ENCODE results near the gene TMCO4. TPM values are rescaled to one million over a fixed set of nuclear protein-coding genes. Genes with fewer than 3 reads are reported as not detected.
A peak's percentile ranks its signal among the peaks of the same experiment; 100 is the strongest.

TMCO4 gene
- total RNA-seq, 1 donor from 2014 or later = 13.0 TPM

GRCh38 chr1:19811206-19811851 lies 11.6 kb upstream of the TMCO4 start:
- DNase-seq (ENCODE audit: low read depth) = no peak
- Histone ChIP-seq H3K27me3 (ENCODE audit: control insufficient read depth, insufficient read depth, low read length) (no peaks in the 10 kb centered on the region), H3K36me3 (ENCODE audit: control insufficient read depth, insufficient read depth, low read length) (no peaks in the 10 kb centered on the region), H3K4me3 (ENCODE audit: low read depth, low read length) (no peak overlapping the region)
- TF ChIP-seq, protein P1, sequence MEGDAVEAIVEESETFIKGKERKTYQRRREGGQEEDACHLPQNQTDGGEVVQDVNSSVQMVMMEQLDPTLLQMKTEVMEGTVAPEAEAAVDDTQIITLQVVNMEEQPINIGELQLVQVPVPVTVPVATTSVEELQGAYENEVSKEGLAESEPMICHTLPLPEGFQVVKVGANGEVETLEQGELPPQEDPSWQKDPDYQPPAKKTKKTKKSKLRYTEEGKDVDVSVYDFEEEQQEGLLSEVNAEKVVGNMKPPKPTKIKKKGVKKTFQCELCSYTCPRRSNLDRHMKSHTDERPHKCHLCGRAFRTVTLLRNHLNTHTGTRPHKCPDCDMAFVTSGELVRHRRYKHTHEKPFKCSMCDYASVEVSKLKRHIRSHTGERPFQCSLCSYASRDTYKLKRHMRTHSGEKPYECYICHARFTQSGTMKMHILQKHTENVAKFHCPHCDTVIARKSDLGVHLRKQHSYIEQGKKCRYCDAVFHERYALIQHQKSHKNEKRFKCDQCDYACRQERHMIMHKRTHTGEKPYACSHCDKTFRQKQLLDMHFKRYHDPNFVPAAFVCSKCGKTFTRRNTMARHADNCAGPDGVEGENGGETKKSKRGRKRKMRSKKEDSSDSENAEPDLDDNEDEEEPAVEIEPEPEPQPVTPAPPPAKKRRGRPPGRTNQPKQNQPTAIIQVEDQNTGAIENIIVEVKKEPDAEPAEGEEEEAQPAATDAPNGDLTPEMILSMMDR (IDR thresholded peaks at IDR 0.05; ENCODE audit: insufficient read depth, low read length, poor library complexity, severe bottlenecking) = peak; percentile 51

DNA sequence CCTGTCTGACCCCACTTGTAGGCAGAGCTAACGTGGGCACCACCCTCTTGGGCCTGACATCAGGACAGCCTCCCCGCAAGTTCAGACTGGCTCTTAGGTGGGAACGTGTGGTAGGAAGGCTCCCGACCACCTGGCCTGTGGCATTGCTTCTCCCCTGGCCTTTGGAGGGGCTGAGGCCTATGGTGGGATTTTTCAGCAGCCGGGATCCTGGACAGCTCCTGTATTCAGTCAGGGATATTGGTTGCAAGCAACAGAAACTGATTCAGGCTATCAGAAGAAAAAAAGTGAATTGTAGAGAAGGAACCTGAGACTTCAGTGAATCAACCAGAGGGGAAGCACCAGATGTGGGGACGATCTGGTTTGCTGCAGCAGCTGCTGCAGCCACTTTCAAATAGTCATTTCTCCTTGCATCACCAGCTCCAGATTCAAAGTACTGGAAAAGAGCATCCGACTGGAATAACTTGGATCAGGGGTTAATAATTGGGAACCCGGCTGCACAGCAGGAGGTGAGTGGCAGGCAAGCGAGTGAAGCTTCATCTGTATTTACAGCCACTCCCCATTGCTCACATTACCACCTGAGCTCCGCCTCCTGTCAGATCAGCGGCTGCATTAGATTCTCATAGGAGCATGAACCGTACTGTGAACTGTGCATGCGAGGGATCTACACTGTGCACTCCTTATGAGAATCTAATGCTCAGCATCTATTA lies 9.5 kb upstream of the TMCO4 start:
- Histone ChIP-seq H3K4me3 (ENCODE audit: low read depth, low read length) (no peak overlapping the region), H3K27me3 (ENCODE audit: control insufficient read depth, insufficient read depth, low read length) (no peaks in the 10 kb centered on the region), H3K36me3 (ENCODE audit: control insufficient read depth, insufficient read depth, low read length) (no peaks in the 10 kb centered on the region)
- DNase-seq (ENCODE audit: low read depth) = no peak
- TF ChIP-seq, protein P1 (IDR thresholded peaks at IDR 0.05; ENCODE audit: insufficient read depth, low read length, poor library complexity, severe bottlenecking) = no peak

GRCh38 chr1:19808351-19808750 lies 8.6 kb upstream of the TMCO4 start:
- TF ChIP-seq, protein P1 (IDR thresholded peaks at IDR 0.05; ENCODE audit: insufficient read depth, low read length, poor library complexity, severe bottlenecking) = no peak
- Histone ChIP-seq H3K27me3 (ENCODE audit: control insufficient read depth, insufficient read depth, low read length) (no peaks in the 10 kb centered on the region), H3K36me3 (ENCODE audit: control insufficient read depth, insufficient read depth, low read length) (no peaks in the 10 kb centered on the region), H3K4me3 (ENCODE audit: low read depth, low read length) (no peak overlapping the region)
- DNase-seq (ENCODE audit: low read depth) = no peak

GRCh38 chr1:19804831-19805251 lies 5.1 kb upstream of the TMCO4 start:
- no peaks in the 10 kb centered on the region for H3K36me3 ChIP-seq (ENCODE audit: control insufficient read depth, insufficient read depth, low read length)
- H3K27me3 ChIP-seq (ENCODE audit: control insufficient read depth, insufficient read depth, low read length) = no peaks in the 10 kb centered on the region
- peak; percentile 70 for DNase-seq (ENCODE audit: low read depth)
- TF ChIP-seq, protein P1 (IDR thresholded peaks at IDR 0.05; ENCODE audit: insufficient read depth, low read length, poor library complexity, severe bottlenecking) = no peak
- H3K4me3 ChIP-seq (ENCODE audit: low read depth, low read length) = no peak overlapping the region

DNA sequence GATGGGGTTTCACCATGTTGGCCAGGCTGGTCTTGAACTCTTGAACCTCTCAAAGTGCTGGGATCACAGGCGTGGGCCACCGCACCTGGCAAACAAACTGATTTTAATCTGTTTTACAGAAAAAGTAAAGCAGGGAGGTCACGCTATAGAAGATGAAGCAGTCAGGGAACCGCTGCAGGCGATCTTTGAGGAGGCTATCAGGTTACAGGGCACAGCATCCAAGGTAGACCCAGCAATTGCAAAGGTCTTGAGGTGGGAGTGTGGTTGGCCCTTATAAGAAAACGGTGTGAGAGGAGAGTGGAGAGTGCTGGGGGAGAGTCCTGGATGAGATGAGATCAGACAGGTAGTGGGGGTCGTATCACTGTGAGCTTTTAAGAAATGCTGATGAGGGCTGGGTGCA lies 2.6 kb upstream of the TMCO4 start:
- DNase-seq (ENCODE audit: low read depth) = no peak
- H3K4me3 ChIP-seq (ENCODE audit: low read depth, low read length) = no peak overlapping the region
- H3K36me3 ChIP-seq (ENCODE audit: control insufficient read depth, insufficient read depth, low read length) = no peaks in the 10 kb centered on the region
- H3K27me3 ChIP-seq (ENCODE audit: control insufficient read depth, insufficient read depth, low read length) = no peaks in the 10 kb centered on the region
- TF ChIP-seq, protein P1 (IDR thresholded peaks at IDR 0.05; ENCODE audit: insufficient read depth, low read length, poor library complexity, severe bottlenecking) = no peak
